HCT116 (cell line): Measurements from ENCODE around the gene MALRD1. TPM values are rescaled to one million over a fixed set of nuclear protein-coding genes. Genes with fewer than 3 reads are reported as not detected.

Source experiments
- ATAC-seq: fragments of 200-7000 bp; cut with Tn5 transposase; 2 replicates; pipeline ENCODE4 v1.9.1; 2020; ENCODE audit warnings: mild to moderate bottlenecking, moderate library complexity
- BruUV-seq: library from RNA; stranded (reverse); fragments of 400-500 nt; replicated peaks from 2 replicates; lab custom pipeline; 2021; lab: Mats Ljungman, UMichigan
- CTCF ChIA-PET: fragments of 300-600 bp; sonication (Branson Sonifier 250); formaldehyde crosslinking; loops from one replicate; lab custom pipeline; 2021; ENCODE audit warnings: antibody characterized with exemption; lab: Charles Lee
- POLR2A ChIA-PET: fragments of 300-600, 350-600 bp; sonication (Branson Sonifier 250); formaldehyde crosslinking; loops from one replicate; lab custom pipeline; 2021; ENCODE audit warnings: antibody characterized with exemption; lab: Charles Lee
- RAD21 ChIA-PET, 2 experiments: fragments of 300-600 bp; sonication (Branson Sonifier 250); formaldehyde crosslinking; loops; one replicate each; lab custom pipeline; 2023; ENCODE audit warnings: low total read pairs in 2 of 2; ENCODE audit not compliant: uncharacterized antibody in 2 of 2, unreplicated experiment in 2 of 2, low non-redundant PET in 1 of 2; lab: Charles Lee
- DNase-seq: peaks from one replicate; pipeline ENCODE4 v3.0.0-alpha.2; 2010; ENCODE audit warnings: low read depth, low spot score
- H2AFZ ChIP-seq: fragments of 200-600 bp; shearing (Covaris generic), sonication (generic); 2 replicates; pipeline ENCODE4 v1.6.1; 2017; ENCODE audit warnings: low read depth, mixed run types, mixed read lengths, antibody characterized with exemption, low read length; ENCODE audit not compliant: poor library complexity, severe bottlenecking
- H3K27ac ChIP-seq: 2 replicates; pipeline ENCODE4 v1.5.1; 2012; ENCODE audit warnings: low read depth, low read length
- H3K27me3 ChIP-seq: fragments of 200-600 bp; sonication (generic); 2 replicates; pipeline ENCODE4 v1.6.1; 2016; ENCODE audit warnings: mixed run types, low read length, mixed read lengths; ENCODE audit not compliant: insufficient read depth
- H3K36me3 ChIP-seq, 2 experiments: fragments of 200-500 bp in 1 of 2; fragments of 200-600 bp in 1 of 2; sonication (Bioruptor generic) in 1 of 2; sonication (generic) in 1 of 2; 2 replicates each; pipeline versions ENCODE4 v1.5.1 to v1.6.1; 2014 to 2016; ENCODE audit warnings: low read length in 2 of 2, inconsistent platforms in 1 of 2, mixed read lengths in 1 of 2, mixed run types in 1 of 2; ENCODE audit not compliant: insufficient read depth in 2 of 2, control insufficient read depth in 1 of 2
- H3K4me1 ChIP-seq, 2 experiments: fragments of 200-600 bp in 1 of 2; sonication (generic) in 1 of 2; 2 replicates each; pipeline versions ENCODE4 v1.5.1 to v1.6.1; 2012 to 2017; ENCODE audit warnings: low read length in 2 of 2, inconsistent platforms in 1 of 2, mild to moderate bottlenecking in 1 of 2, mixed read lengths in 1 of 2, mixed run types in 1 of 2, moderate library complexity in 1 of 2; ENCODE audit not compliant: insufficient read depth in 2 of 2, control insufficient read depth in 1 of 2
- H3K4me2 ChIP-seq: fragments of 200-600 bp; sonication (generic); 2 replicates; pipeline ENCODE4 v1.6.1; 2017; ENCODE audit warnings: mixed run types, low read length, mixed read lengths
- H3K4me3 ChIP-seq, 2 experiments: fragments of 200-600 bp in 1 of 2; sonication (generic) in 1 of 2; replicated peaks in 1 of 2; 2 replicates each; pipeline ENCODE4 v1.5.1; 2011 to 2016; ENCODE audit warnings: low read length in 2 of 2, control low read depth in 1 of 2, low read depth in 1 of 2, mild to moderate bottlenecking in 1 of 2, mixed read lengths in 1 of 2, mixed run types in 1 of 2
- H3K79me2 ChIP-seq: fragments of 200-600 bp; sonication (generic); 2 replicates; pipeline ENCODE4 v1.6.1; 2017; ENCODE audit warnings: mild to moderate bottlenecking, mixed run types, low read length, moderate library complexity, mixed read lengths; ENCODE audit not compliant: insufficient read depth
- H3K9ac ChIP-seq: fragments of 200-600 bp; sonication (generic); 2 replicates; pipeline ENCODE4 v1.6.1; 2016; ENCODE audit warnings: low read length, mixed read lengths
- H3K9me2 ChIP-seq: fragments of 200-600 bp; sonication (generic), shearing (Covaris generic); 2 replicates; pipeline ENCODE4 v1.6.1; 2017; ENCODE audit warnings: mixed run types, mild to moderate bottlenecking, moderate library complexity; ENCODE audit not compliant: insufficient read depth
- H3K9me3 ChIP-seq, 2 experiments: fragments of 200-500 bp in 1 of 2; fragments of 200-600 bp in 1 of 2; sonication (Bioruptor generic) in 1 of 2; sonication (generic) in 1 of 2; 2 replicates each; pipeline ENCODE4 v1.6.1; 2014 to 2017; ENCODE audit warnings: low read length in 2 of 2, mixed read lengths in 2 of 2, inconsistent platforms in 1 of 2, low read depth in 1 of 2, mild to moderate bottlenecking in 1 of 2, mixed run types in 1 of 2, moderate library complexity in 1 of 2; ENCODE audit not compliant: control insufficient read depth in 1 of 2, insufficient read depth in 1 of 2
- H4K20me1 ChIP-seq: fragments of 200-600 bp; sonication (generic), shearing (Covaris generic); 2 replicates; pipeline ENCODE4 v1.6.1; 2017; ENCODE audit warnings: mixed run types, mild to moderate bottlenecking, moderate library complexity; ENCODE audit not compliant: insufficient read depth
- ATF3 ChIP-seq: IDR thresholded peaks from 2 replicates; pipeline ENCODE4 v1.6.1; 2012
- CBX3 ChIP-seq: IDR thresholded peaks from 2 replicates; pipeline ENCODE4 v1.6.1; 2012; ENCODE audit warnings: low read depth
- CEBPB ChIP-seq: IDR thresholded peaks from 2 replicates; pipeline ENCODE4 v1.6.1; 2012; ENCODE audit warnings: low read depth
- ELF1 ChIP-seq: IDR thresholded peaks from 2 replicates; pipeline ENCODE4 v1.6.1; 2012; ENCODE audit warnings: low read depth, borderline replicate concordance
- EZH2phosphoT487 ChIP-seq: fragments of 200-600 bp; IDR thresholded peaks from 2 replicates; pipeline ENCODE4 v1.6.1; 2018; ENCODE audit warnings: antibody characterized with exemption, borderline replicate concordance
- FOSL1 ChIP-seq: IDR thresholded peaks from 2 replicates; pipeline ENCODE4 v1.6.1; 2012; ENCODE audit warnings: low read depth
- JUND ChIP-seq: IDR thresholded peaks from 2 replicates; pipeline ENCODE4 v1.6.1; 2012
- POLR2AphosphoS5 ChIP-seq: IDR thresholded peaks from 2 replicates; pipeline ENCODE4 v1.6.1; 2011; ENCODE audit warnings: mild to moderate bottlenecking, low read depth, low read length, moderate library complexity
- RAD21 ChIP-seq: IDR thresholded peaks from 2 replicates; pipeline ENCODE4 v1.6.1; 2012; ENCODE audit warnings: low read depth, mild to moderate bottlenecking
- SP1 ChIP-seq: IDR thresholded peaks from 2 replicates; pipeline ENCODE4 v1.6.1; 2012; ENCODE audit warnings: low read depth
- SRF ChIP-seq: IDR thresholded peaks from 2 replicates; pipeline ENCODE4 v1.6.1; 2012; ENCODE audit warnings: low read depth
- YY1 ChIP-seq: IDR thresholded peaks from 2 replicates; pipeline ENCODE4 v1.6.1; 2011; ENCODE audit warnings: low read length, low read depth, moderate library complexity, mild to moderate bottlenecking; ENCODE audit not compliant: insufficient replicate concordance; ENCODE audit errors: extremely low read depth
- ZBTB33 ChIP-seq: IDR thresholded peaks from 2 replicates; pipeline ENCODE4 v1.6.1; 2011; ENCODE audit warnings: mild to moderate bottlenecking, low read length, moderate library complexity; ENCODE audit not compliant: insufficient replicate concordance; ENCODE audit errors: extremely low read depth
- ZFX ChIP-seq: fragments of 450-650 bp; IDR thresholded peaks from 2 replicates; pipeline ENCODE4 v1.6.1; 2017
- ZNF274 ChIP-seq: fragments of 200-500 bp; sonication (Bioruptor generic); IDR thresholded peaks from 2 replicates; pipeline ENCODE4 v1.6.1; 2014; ENCODE audit warnings: mild to moderate bottlenecking, low read depth, low read length, inconsistent platforms
- intact Hi-C: fragments of 100-400 bp; cut with micrococcal nuclease; formaldehyde crosslinking; loops from 2 replicates; pipeline ENCODE4 v1.10.0; 2022
- total RNA-seq: library from RNA; stranded (reverse); gene quantifications from one replicate; pipeline ENCODE4 v1.2.1, GENCODE V29; 2021; ENCODE audit not compliant: unreplicated experiment

MALRD1 gene
- total RNA-seq, 1 experiment from 2014 or later = not detected

GRCh38 chr10:19178675-19179074 is 130.1 kb downstream of the MALRD1 start:
- no peak for DNase-seq
- Histone ChIP-seq H2AFZ (no peak overlapping the region), H3K9me2 (no peaks in the 10 kb centered on the region), H3K4me3 (no peak overlapping the region), H3K27ac (no peak overlapping the region), H4K20me1 (no peaks in the 10 kb centered on the region), H3K79me2 (no peaks in the 10 kb centered on the region), H3K9me3 (peaks cover 3 to 22% of the 10 kb centered on the region in 2 experiments; a peak in 2 of 4 replicates), H3K36me3 (no peaks in the 10 kb centered on the region), H3K4me1 (no peaks in the 10 kb centered on the region), H3K4me2 (no peak overlapping the region)
- no TSS peak for BruUV-seq
- ChIA-PET CTCF (no interaction called here), RAD21 (no interaction called here), POLR2A (no interaction called here)
- intact Hi-C loops = no loop called here
- no peak for ATAC-seq
- TF ChIP-seq JUND (no peak), POLR2AphosphoS5 (no peak), RAD21 (no peak), EZH2phosphoT487 (no peak), ELF1 (no peak), YY1 (no peak), CBX3 (no peak), SP1 (no peak), SRF (no peak), ZNF274 (no peak), CEBPB (no peak), ATF3 (no peak), ZFX (no peak), FOSL1 (no peak), ZBTB33 (no peak)
- TF ChIP-seq, all 23 proteins: peak for 0
- Histone ChIP-seq H3K27me3 (no peaks in the 10 kb centered on the region), H3K9ac (no peak overlapping the region)
